HEK293 (cell line): ENCODE results near the gene ZNF214.

Experiments
- BCL11B ChIP-seq: fragments of 450-650 bp; formaldehyde crosslinking; IDR thresholded peaks from 2 replicates; pipeline ENCODE4 v1.5.1; 2016; ENCODE audit warnings: low read depth, missing biosample characterization, missing genetic modification characterization
- CTCF ChIP-seq: fragments of 450-650 bp; formaldehyde crosslinking; IDR thresholded peaks from 2 replicates; pipeline ENCODE4 v1.5.1; 2016; ENCODE audit warnings: missing biosample characterization, missing genetic modification characterization
- GLI4 ChIP-seq: fragments of 450-650 bp; formaldehyde crosslinking; IDR thresholded peaks from 2 replicates; pipeline ENCODE4 v1.5.1; 2016; ENCODE audit warnings: missing biosample characterization, missing genetic modification characterization
- PATZ1 ChIP-seq: fragments of 450-650 bp; formaldehyde crosslinking; IDR thresholded peaks from 2 replicates; pipeline ENCODE4 v1.5.1; 2016; ENCODE audit warnings: missing biosample characterization, missing genetic modification characterization
- REPIN1 ChIP-seq: fragments of 450-650 bp; formaldehyde crosslinking; IDR thresholded peaks from 2 replicates; pipeline ENCODE4 v1.5.1; 2017; ENCODE audit warnings: missing biosample characterization, missing genetic modification characterization, low read depth
- REST ChIP-seq: fragments of 450-650 bp; formaldehyde crosslinking; IDR thresholded peaks from 2 replicates; pipeline ENCODE4 v1.5.1; 2016; ENCODE audit warnings: missing biosample characterization, missing genetic modification characterization
- YY1 ChIP-seq: fragments of 450-650 bp; formaldehyde crosslinking; IDR thresholded peaks from 2 replicates; pipeline ENCODE4 v1.5.1; 2018; ENCODE audit warnings: missing biosample characterization, missing genetic modification characterization
- ZBTB11 ChIP-seq: fragments of 450-650 bp; formaldehyde crosslinking; conservative IDR thresholded peaks from 2 replicates; pipeline ENCODE4 v1.5.1; 2016; ENCODE audit warnings: low read depth, missing biosample characterization, missing genetic modification characterization
- ZNF2 ChIP-seq: fragments of 450-650 bp; formaldehyde crosslinking; IDR thresholded peaks from 2 replicates; pipeline ENCODE4 v1.5.1; 2016; ENCODE audit warnings: missing biosample characterization, missing genetic modification characterization
- TF ChIP-seq, protein P1 (sequence below): fragments of 450-650 bp; formaldehyde crosslinking; IDR thresholded peaks from 2 replicates; pipeline ENCODE4 v1.5.1; 2017; ENCODE audit warnings: missing biosample characterization, missing genetic modification characterization

DNA sequence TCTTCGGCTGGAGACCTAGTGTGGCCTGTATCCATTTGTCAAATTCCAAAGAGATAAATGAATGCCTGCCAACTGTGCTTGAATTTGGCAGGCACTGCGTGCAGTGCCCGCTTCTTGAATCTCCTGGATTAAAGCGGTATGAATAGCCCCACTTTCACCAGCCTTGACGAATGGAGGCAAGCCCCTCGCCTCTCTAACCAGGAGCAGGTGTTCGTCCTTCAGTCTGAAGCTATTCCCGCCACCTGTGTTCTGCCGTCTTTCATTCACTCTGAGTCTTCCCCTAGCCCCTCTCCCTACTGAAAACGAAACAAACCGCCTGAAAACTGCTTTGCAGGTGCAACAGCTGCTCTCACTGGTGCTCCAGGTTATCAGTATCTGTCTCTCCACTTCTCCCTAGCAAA is 11.3 kb upstream of the ZNF214 start:
- TF ChIP-seq REST (tag by site-specific recombination) = no peak
- no peak for TF ChIP-seq ZBTB11 (tag by site-specific recombination)
- no peak for TF ChIP-seq BCL11B
- no peak for TF ChIP-seq CTCF (tag by site-specific recombination)
- TF ChIP-seq YY1 = no peak
- no peak for TF ChIP-seq PATZ1 (tag by site-specific recombination)
- no peak for TF ChIP-seq GLI4 (tag by site-specific recombination)
- TF ChIP-seq, protein P1, sequence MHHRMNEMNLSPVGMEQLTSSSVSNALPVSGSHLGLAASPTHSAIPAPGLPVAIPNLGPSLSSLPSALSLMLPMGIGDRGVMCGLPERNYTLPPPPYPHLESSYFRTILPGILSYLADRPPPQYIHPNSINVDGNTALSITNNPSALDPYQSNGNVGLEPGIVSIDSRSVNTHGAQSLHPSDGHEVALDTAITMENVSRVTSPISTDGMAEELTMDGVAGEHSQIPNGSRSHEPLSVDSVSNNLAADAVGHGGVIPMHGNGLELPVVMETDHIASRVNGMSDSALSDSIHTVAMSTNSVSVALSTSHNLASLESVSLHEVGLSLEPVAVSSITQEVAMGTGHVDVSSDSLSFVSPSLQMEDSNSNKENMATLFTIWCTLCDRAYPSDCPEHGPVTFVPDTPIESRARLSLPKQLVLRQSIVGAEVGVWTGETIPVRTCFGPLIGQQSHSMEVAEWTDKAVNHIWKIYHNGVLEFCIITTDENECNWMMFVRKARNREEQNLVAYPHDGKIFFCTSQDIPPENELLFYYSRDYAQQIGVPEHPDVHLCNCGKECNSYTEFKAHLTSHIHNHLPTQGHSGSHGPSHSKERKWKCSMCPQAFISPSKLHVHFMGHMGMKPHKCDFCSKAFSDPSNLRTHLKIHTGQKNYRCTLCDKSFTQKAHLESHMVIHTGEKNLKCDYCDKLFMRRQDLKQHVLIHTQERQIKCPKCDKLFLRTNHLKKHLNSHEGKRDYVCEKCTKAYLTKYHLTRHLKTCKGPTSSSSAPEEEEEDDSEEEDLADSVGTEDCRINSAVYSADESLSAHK (tag by site-specific recombination) = no peak
- no peak for TF ChIP-seq REPIN1
- TF ChIP-seq ZNF2 (tag by site-specific recombination) = no peak
